ENCODE results near the gene RPL34.

DNA sequence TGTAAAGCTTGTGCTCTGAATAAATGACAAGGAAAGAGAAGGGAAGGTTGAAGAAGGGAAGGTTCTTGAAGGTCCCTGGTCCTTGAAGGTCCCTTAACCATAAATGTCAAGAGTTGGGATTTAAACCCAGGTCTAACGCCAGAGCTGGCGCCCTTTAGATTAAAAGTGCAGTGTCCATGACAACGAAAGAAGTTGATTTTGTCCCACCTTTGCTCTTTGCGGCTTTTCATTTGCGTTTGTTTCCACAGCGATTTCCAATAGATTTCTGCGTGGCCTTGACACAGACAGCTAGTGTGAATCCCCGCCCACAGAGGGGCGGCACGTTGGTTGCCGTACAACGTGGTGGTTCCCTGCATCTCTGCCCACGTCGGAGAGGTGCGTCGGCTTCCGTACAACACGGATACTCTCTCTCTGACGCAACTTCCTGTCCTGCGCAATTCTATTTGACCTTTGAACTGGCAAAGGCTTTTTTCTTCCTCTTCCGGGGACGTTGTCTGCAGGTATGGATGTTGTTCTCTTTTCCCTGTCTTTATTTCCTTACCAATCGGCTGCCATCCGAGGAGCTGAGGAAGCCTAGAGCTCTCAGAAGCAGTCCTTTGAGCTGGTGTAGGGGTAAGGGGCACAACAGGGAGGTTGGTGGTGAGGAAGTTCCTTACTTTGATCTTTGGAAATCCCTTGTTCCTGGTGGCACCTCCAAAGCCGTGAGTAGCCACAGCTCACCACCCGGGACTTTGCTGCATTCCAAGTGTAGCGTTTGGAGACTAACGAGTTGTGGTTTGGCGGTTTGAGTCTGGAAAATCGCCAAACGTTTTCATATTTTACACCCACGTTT lies at the start of gene RPL34:
- TF ChIP-seq, protein P1, sequence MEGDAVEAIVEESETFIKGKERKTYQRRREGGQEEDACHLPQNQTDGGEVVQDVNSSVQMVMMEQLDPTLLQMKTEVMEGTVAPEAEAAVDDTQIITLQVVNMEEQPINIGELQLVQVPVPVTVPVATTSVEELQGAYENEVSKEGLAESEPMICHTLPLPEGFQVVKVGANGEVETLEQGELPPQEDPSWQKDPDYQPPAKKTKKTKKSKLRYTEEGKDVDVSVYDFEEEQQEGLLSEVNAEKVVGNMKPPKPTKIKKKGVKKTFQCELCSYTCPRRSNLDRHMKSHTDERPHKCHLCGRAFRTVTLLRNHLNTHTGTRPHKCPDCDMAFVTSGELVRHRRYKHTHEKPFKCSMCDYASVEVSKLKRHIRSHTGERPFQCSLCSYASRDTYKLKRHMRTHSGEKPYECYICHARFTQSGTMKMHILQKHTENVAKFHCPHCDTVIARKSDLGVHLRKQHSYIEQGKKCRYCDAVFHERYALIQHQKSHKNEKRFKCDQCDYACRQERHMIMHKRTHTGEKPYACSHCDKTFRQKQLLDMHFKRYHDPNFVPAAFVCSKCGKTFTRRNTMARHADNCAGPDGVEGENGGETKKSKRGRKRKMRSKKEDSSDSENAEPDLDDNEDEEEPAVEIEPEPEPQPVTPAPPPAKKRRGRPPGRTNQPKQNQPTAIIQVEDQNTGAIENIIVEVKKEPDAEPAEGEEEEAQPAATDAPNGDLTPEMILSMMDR (IDR thresholded peaks at IDR 0.05) = no peak
- TF ChIP-seq POLR2A (IDR thresholded peaks at IDR 0.05) = peak; percentile 87

Data from testis (tissue), 2 donors.